GM12872 (cell line): ENCODE data around the gene FAM170B.

ENCODE experiments used
- CTCF ChIP-seq: IDR thresholded peaks from 3 replicates; pipeline ENCODE4 v1.5.1; 2011; ENCODE audit warnings: low read depth, mild to moderate bottlenecking, low read length, moderate library complexity; ENCODE audit not compliant: insufficient read depth

The FAM170B gene

DNA sequence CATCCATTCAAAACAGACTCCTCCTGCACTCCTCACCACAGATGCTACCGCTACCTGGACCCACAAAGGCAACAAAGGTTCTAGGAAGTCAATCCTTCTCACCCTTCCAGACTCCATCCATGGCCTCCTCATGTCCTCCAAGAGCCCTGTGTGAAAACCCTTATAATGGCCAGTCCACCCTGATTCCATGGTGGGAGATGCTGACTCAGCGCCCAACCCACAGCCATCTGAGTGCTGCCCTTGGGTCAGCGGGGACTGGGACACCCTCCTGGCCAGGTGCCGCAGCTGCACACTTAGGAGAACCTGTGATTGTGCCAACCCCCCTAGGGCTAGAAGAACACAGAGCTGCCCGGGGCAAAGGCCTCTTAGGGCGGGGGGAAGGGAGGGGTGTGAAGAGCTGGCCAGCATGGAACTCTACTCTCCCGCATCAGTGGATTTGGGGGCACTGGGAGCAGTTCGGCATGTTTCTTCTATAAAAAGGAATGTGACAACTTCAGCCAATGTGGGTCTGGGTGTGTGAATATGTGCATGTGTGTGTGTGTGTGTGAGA, 29.0 kb upstream of the FAM170B start:
- no peak for TF ChIP-seq CTCF

DNA sequence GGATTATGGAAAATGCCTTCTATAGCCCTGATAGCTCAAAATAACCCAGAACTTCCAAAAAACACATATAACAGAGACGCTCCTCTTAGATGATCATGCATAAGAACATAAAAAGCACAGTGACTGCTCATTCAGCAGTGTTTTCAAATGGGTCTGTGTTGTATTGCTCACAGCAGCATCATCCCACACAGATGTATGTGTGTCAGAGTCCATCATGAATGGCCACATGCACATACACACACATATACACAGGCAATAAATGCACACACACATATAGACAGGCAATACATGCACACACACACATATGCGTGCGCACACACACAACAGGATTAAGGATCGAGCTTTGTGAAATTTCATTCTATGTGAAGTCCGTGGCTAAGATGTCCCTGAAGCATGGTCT, 28.2 kb upstream of the FAM170B start:
- TF ChIP-seq CTCF: no peak

- peak; percentile 37; the same call in 1 of the 3 replicates for TF ChIP-seq CTCF
Measured at GRCh38 chr10:49161411-49161997, 27.7 kb upstream of the FAM170B start.

- no peak for TF ChIP-seq CTCF
Measured at GRCh38 chr10:49160814-49161213, 27.0 kb upstream of the FAM170B start.

- no peak for TF ChIP-seq CTCF
Measured at GRCh38 chr10:49160110-49160509, 26.3 kb upstream of the FAM170B start.

GRCh38 chr10:49158915-49159314, 25.1 kb upstream of the FAM170B start:
- no peak for TF ChIP-seq CTCF

DNA sequence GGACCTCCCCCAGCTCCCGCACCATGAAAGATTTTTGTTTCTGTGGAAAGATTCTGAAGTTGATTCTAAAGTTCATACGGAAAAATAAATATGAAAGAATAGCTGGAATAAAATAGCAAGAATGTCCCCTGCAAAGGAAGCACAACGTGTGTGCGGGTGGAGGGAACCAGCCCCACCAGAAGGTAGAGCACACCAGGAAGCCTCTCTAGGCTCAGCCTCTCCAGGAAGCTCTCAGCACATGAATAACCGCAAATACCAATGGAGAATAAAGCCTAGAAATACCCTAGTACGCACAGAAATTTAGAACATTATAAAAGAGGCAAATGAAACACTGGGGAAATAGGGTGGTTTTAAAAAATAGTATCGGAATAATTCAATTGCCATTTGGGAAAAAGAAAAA, 24.6 kb upstream of the FAM170B start:
- TF ChIP-seq CTCF: no peak

DNA sequence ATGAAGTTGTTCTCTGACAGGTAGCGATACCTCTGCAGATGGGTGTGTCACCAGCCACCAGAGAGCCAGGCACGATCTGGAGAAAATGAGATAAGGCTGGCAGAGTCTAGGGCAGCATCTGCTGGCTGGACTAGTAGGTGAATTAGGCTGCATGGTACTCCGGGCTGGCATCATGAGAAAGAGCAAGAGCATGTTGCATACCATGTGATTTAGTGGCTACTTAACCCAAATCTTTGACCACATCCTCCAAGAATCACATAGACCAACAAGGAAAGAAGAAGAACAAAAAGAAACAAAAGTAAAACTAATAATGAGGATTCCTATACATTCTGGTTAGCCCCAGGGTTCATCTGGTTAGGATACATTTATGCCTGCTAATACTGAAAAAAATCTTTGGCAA, 23.4 kb upstream of the FAM170B start:
- TF ChIP-seq CTCF: no peak
